GM13976 (cell line): ENCODE results near the gene SLC25A38.
A peak's percentile ranks its signal among the peaks of the same experiment; 100 is the strongest.

Source experiments
- DNase-seq: peaks from one replicate; pipeline ENCODE4 v3.0.0; 2012; ENCODE audit warnings: low spot score
- CTCF ChIP-seq: IDR thresholded peaks from 2 replicates; pipeline ENCODE4 v1.5.1; 2012; ENCODE audit warnings: borderline replicate concordance, mild to moderate bottlenecking; ENCODE audit not compliant: insufficient read depth; ENCODE audit errors: extremely low read depth, missing control alignments, control extremely low read depth
- in situ Hi-C: fragments of 300-500 bp; cut with MboI; formaldehyde crosslinking; loops from one replicate; pipeline ENCODE4 v1.12.0; 2022; ENCODE audit warnings: low sequenced_read_pairs, mixed read lengths, inconsistent platforms; ENCODE audit not compliant: unreplicated experiment

Gene SLC25A38

GRCh38 chr3:39383045-39383880 is at the start of gene SLC25A38:
Gene SLC25A38, plus strand, starts transcription at chr3:39383370. Its CDS starts 355 bp downstream, at chr3:39383725.
- DNase-seq, result peak; percentile 88
- in situ Hi-C loops, result loop anchor here (10.0 kb wide), 1 partner anchor 178 kb away; no protein-coding TSS in a partner anchor
- TF ChIP-seq CTCF, result no peak

GRCh38 chr3:39333607-39334006 is 49.6 kb upstream of the SLC25A38 start:
- TF ChIP-seq CTCF, result no peak
- DNase-seq, result no peak
- in situ Hi-C loops, result no loop called here

GRCh38 chr3:39334205-39334604 is 49.0 kb upstream of the SLC25A38 start:
- in situ Hi-C loops, result no loop called here
- no peak for TF ChIP-seq CTCF
- no peak for DNase-seq

GRCh38 chr3:39338201-39338600 is 45.0 kb upstream of the SLC25A38 start:
- in situ Hi-C loops, result no loop called here
- no peak for DNase-seq
- TF ChIP-seq CTCF, result no peak

- TF ChIP-seq CTCF, result no peak
- in situ Hi-C loops, result no loop called here
These were observed 44.1 kb upstream of the SLC25A38 start for GRCh38 chr3:39339086-39339485.

GRCh38 chr3:39343076-39343717 is 40.0 kb upstream of the SLC25A38 start:
- in situ Hi-C loops, result no loop called here
- TF ChIP-seq CTCF, result no peak
- no peak for DNase-seq

More at GRCh38 chr3:39339086-39339485, 44.1 kb upstream of the SLC25A38 start:
- DNase-seq, result no peak
